GM12878 (cell line): Measurements from ENCODE around the gene FHOD3. TPM values are rescaled to one million over a fixed set of nuclear protein-coding genes. Genes with fewer than 3 reads are reported as not detected.
A peak's percentile ranks its signal among the peaks of the same experiment; 100 is the strongest.

Experiments
- ATAC-seq: fragments of 200-7000 bp; cut with Tn5 transposase; 3 replicates; pipeline ENCODE4 v1.9.1; 2020; ENCODE audit warnings: mild to moderate bottlenecking, moderate library complexity
- BruUV-seq: library from RNA; stranded (reverse); fragments of 400-500 nt; replicated peaks from 2 replicates; lab custom pipeline; 2021; lab: Mats Ljungman, UMichigan
- CTCF ChIA-PET: fragments of 300-600 bp; sonication (Branson Sonifier 250); formaldehyde crosslinking; extraction: SDS; loops from one replicate; lab custom pipeline; 2021; ENCODE audit warnings: inconsistent platforms; lab: Yijun Ruan, JAX
- POLR2A ChIA-PET: fragments of 350-600 bp; formaldehyde crosslinking; extraction: SDS; loops from one replicate; lab custom pipeline; 2021; ENCODE audit warnings: inconsistent platforms; lab: Charles Lee
- RAD21 ChIA-PET: fragments of 300-600 bp; sonication (Branson Sonifier 250); formaldehyde crosslinking; loops from one replicate; lab custom pipeline; 2023; ENCODE audit warnings: antibody characterized with exemption; ENCODE audit not compliant: unreplicated experiment; lab: Charles Lee
- SMC1A ChIA-PET: fragments of 300-600 bp; sonication (Branson Sonifier 250); formaldehyde crosslinking; loops from one replicate; lab custom pipeline; 2023; ENCODE audit not compliant: unreplicated experiment, uncharacterized antibody; lab: Charles Lee
- DNase-seq: peaks from one replicate; pipeline ENCODE4 v3.0.0-alpha.2; 2011; ENCODE audit warnings: low read depth, low spot score
- FAIRE-seq: peaks from 3 replicates; lab custom pipeline; 2011; peaks lifted over from hg19 to GRCh38; lab: Jason Lieb, UNC
- H2AFZ ChIP-seq: 2 replicates; pipeline ENCODE4 v1.6.0; 2011; ENCODE audit warnings: low read depth, low read length, control low read depth; ENCODE audit not compliant: control insufficient read depth
- H3K27ac ChIP-seq: 2 replicates; pipeline ENCODE4 v1.5.1; 2011; ENCODE audit warnings: control low read depth; ENCODE audit not compliant: control insufficient read depth, insufficient read depth
- H3K27me3 ChIP-seq, 2 experiments: replicated peaks in 1 of 2; 2 replicates each; pipeline versions ENCODE4 v1.6.0 to v1.6.1; 2011; ENCODE audit warnings: low read length in 1 of 2; ENCODE audit not compliant: control insufficient read depth in 2 of 2, insufficient read depth in 2 of 2
- H3K36me3 ChIP-seq, 2 experiments: 2 replicates each; pipeline ENCODE4 v1.5.1; 2011; ENCODE audit warnings: low read length in 1 of 2; ENCODE audit not compliant: control insufficient read depth in 2 of 2, insufficient read depth in 2 of 2
- H3K4me1 ChIP-seq: 2 replicates; pipeline ENCODE4 v1.6.1; 2011; ENCODE audit warnings: mild to moderate bottlenecking, low read length, moderate library complexity, mixed read lengths; ENCODE audit not compliant: control insufficient read depth, insufficient read depth
- H3K4me2 ChIP-seq: 2 replicates; pipeline ENCODE4 v1.6.0; 2011; ENCODE audit warnings: control low read depth; ENCODE audit not compliant: control insufficient read depth, insufficient read depth
- H3K4me3 ChIP-seq: fragments of 200-600 bp; sonication (generic); 2 replicates; pipeline ENCODE4 v1.5.1; 2016
- H3K79me2 ChIP-seq: 2 replicates; pipeline ENCODE4 v1.6.0; 2011; ENCODE audit warnings: low read length; ENCODE audit not compliant: control insufficient read depth, insufficient read depth
- H3K9ac ChIP-seq: 2 replicates; pipeline ENCODE4 v1.8.0; 2011; ENCODE audit warnings: low read length, control low read depth, mixed read lengths; ENCODE audit not compliant: control insufficient read depth, insufficient read depth
- H3K9me3 ChIP-seq: replicated peaks from 3 replicates; pipeline ENCODE4 v1.5.1; 2011; ENCODE audit warnings: mild to moderate bottlenecking, low read length; ENCODE audit not compliant: control insufficient read depth, insufficient read depth
- H4K20me1 ChIP-seq: 2 replicates; pipeline ENCODE4 v1.6.0; 2011; ENCODE audit not compliant: control insufficient read depth, insufficient read depth
- FOXM1 ChIP-seq: IDR thresholded peaks from 2 replicates; pipeline ENCODE4 v1.6.1; 2012; ENCODE audit warnings: low read depth, mild to moderate bottlenecking, inconsistent platforms, low read length, moderate library complexity
- IKZF1 ChIP-seq: fragments of 450-650 bp; conservative IDR thresholded peaks from 2 replicates; pipeline ENCODE4 v1.6.1; 2017; ENCODE audit warnings: antibody characterized with exemption, mild to moderate bottlenecking
- MEF2A ChIP-seq: IDR thresholded peaks from 2 replicates; pipeline ENCODE4 v1.6.1; 2011; ENCODE audit warnings: low read depth, mild to moderate bottlenecking, low read length, moderate library complexity; ENCODE audit not compliant: insufficient read depth
- MTA2 ChIP-seq: fragments of 450-650 bp; IDR thresholded peaks from 2 replicates; pipeline ENCODE4 v1.6.1; 2016; ENCODE audit warnings: low read depth, mild to moderate bottlenecking, moderate library complexity
- MTA3 ChIP-seq: IDR thresholded peaks from 2 replicates; pipeline ENCODE4 v1.6.1; 2012; ENCODE audit warnings: low read length, inconsistent platforms, borderline replicate concordance
- PKNOX1 ChIP-seq: fragments of 450-650 bp; IDR thresholded peaks from 2 replicates; pipeline ENCODE4 v1.6.1; 2016; ENCODE audit warnings: mild to moderate bottlenecking
- RB1 ChIP-seq: fragments of 450-650 bp; formaldehyde crosslinking; IDR thresholded peaks from 2 replicates; pipeline ENCODE4 v1.6.1; 2017; ENCODE audit warnings: mild to moderate bottlenecking, borderline replicate concordance
- SIX5 ChIP-seq: IDR thresholded peaks from 2 replicates; pipeline ENCODE4 v1.6.1; 2011; ENCODE audit warnings: mild to moderate bottlenecking, low read depth, low read length, moderate library complexity; ENCODE audit not compliant: severe bottlenecking
- WRNIP1 ChIP-seq: IDR thresholded peaks from 2 replicates; pipeline ENCODE4 v1.6.1; 2011; ENCODE audit warnings: low read depth, low read length, improper control_type of control experiment, borderline replicate concordance
- ZNF592 ChIP-seq: fragments of 450-650 bp; IDR thresholded peaks from 2 replicates; pipeline ENCODE4 v1.6.1; 2017; ENCODE audit warnings: mild to moderate bottlenecking, moderate library complexity
- WGBS: methylation state at CpG from one replicate; pipeline ENCODE4 v1.1.6; 2016; ENCODE audit warnings: low lambda C conversion rate; ENCODE audit not compliant: insufficient replicate concordance, insufficient coverage; ENCODE audit errors: missing lambda C conversion rate; 5-methylcytosine and 5-hydroxymethylcytosine counted together
- in situ Hi-C: fragments of 300-500 bp; cut with MboI; formaldehyde crosslinking; loops from 9 replicates; pipeline ENCODE4 v1.14.3; 2018; ENCODE audit warnings: mixed read lengths
- intact Hi-C: fragments of 100-400 bp; cut with micrococcal nuclease; formaldehyde crosslinking; loops from one replicate; pipeline ENCODE4 v1.14.2; 2022; ENCODE audit not compliant: unreplicated experiment
- polyA plus RNA-seq, 11 experiments: library from polyadenylated mRNA; depleted of rRNA in 4 of 11; unstranded in 6 of 11; stranded (reverse) in 5 of 11; fragments of >200 nt; fragmentation: Nextera tagmentation in 4 of 11; fragmentation: Illumina TruSeq in 1 of 11; extraction: Ambion mirVana in 4 of 11; extraction: Trizol in 1 of 11; gene quantifications; 1 replicate in 1 of 11; 2 replicates in 10 of 11; pipeline versions ENCODE4 v1.2.1 to v1.2.3, GENCODE V29; 2011 to 2016; ENCODE audit warnings: inconsistent platforms in 2 of 11, missing spikeins in 2 of 11, low read depth in 1 of 11
- total RNA-seq, 4 experiments: library from RNA; depleted of rRNA in 3 of 4; stranded (reverse); fragments of >200 nt in 3 of 4; fragmentation: Illumina TruSeq in 1 of 4; extraction: Trizol in 1 of 4; gene quantifications; 2 replicates each; pipeline versions ENCODE4 v1.2.1 to v1.2.3, GENCODE V29; 2013 to 2021

FHOD3 gene
- total and polyA plus RNA-seq, 10 of the 15 experiments (the other 5 are each of a cell fraction or from before 2014, with no cell fraction given): 0.77 to 26.7 (median 10.4) TPM

GRCh38 chr18:36561046-36561445 lies 263.5 kb downstream of the FHOD3 start:
- DNase-seq: no peak
- WGBS: 44% methylated on average over 2 of the region's 2 CpGs
- H3K36me3 ChIP-seq: no peaks in the 10 kb centered on the region
- no peaks in the 10 kb centered on the region for H3K9me3 ChIP-seq
- no peak overlapping the region for H3K27ac ChIP-seq
- ChIA-PET RAD21 (interaction anchor here (0.6 to 3.1 kb wide), 6 partner anchors 11 to 155 kb away, joined by 3 to 18 read pairs (median 3); no protein-coding TSS in a partner anchor), SMC1A (interaction anchor here (0.5 to 3.3 kb wide), 11 partner anchors 9 to 140 kb away, joined by 3 to 27 read pairs (median 4); no protein-coding TSS in a partner anchor), CTCF (interaction anchor here (0.8 to 7.3 kb wide), 5 partner anchors 11 to 277 kb away, joined by 3 to 50 read pairs (median 6); no protein-coding TSS in a partner anchor), POLR2A (interaction anchor here (0.6 kb wide), 1 partner anchor 118 kb away, joined by 10 read pairs; no protein-coding TSS in a partner anchor)
- no peak overlapping the region for H3K9ac ChIP-seq
- H3K4me3 ChIP-seq: no peak overlapping the region
- H3K4me1 ChIP-seq: no peaks in the 10 kb centered on the region
- TF ChIP-seq PKNOX1 (peak; percentile 89), FOXM1 (no peak)
- no peak for ATAC-seq
- no TSS peak for BruUV-seq
- H4K20me1 ChIP-seq: no peaks in the 10 kb centered on the region
- in situ Hi-C loops (no loop called here), intact Hi-C loops (no loop called here)
- H3K4me2 ChIP-seq: no peak overlapping the region
- H3K27me3 ChIP-seq: no peaks in the 10 kb centered on the region
- no peak for FAIRE-seq
- no peaks in the 10 kb centered on the region for H3K79me2 ChIP-seq
- H2AFZ ChIP-seq: no peak overlapping the region

GRCh38 chr18:36564841-36565240 lies 267.3 kb downstream of the FHOD3 start:
- H3K4me3 ChIP-seq: no peak overlapping the region
- H3K27ac ChIP-seq: no peak overlapping the region
- no peaks in the 10 kb centered on the region for H3K4me1 ChIP-seq
- no peaks in the 10 kb centered on the region for H4K20me1 ChIP-seq
- SMC1A ChIA-PET: interaction anchor here (0.8 to 3.6 kb wide), 10 partner anchors 9 to 467 kb away, joined by 3 to 14 read pairs (median 4); no protein-coding TSS in a partner anchor
- H3K27me3 ChIP-seq: no peaks in the 10 kb centered on the region
- BruUV-seq: no TSS peak
- no peak for FAIRE-seq
- H3K79me2 ChIP-seq: no peaks in the 10 kb centered on the region
- CTCF ChIA-PET: interaction anchor here (0.8 to 1.9 kb wide), 4 partner anchors 9 to 547 kb away, joined by 3 to 5 read pairs (median 4); no protein-coding TSS in a partner anchor
- RAD21 ChIA-PET: interaction anchor here (0.6 to 1.5 kb wide), 6 partner anchors 8 to 130 kb away, joined by 3 to 5 read pairs (median 4); no protein-coding TSS in a partner anchor
- in situ Hi-C loops (no loop called here), intact Hi-C loops (loop anchor here (5.0 kb wide), 1 partner anchor 93 kb away; no protein-coding TSS in a partner anchor)
- no peaks in the 10 kb centered on the region for H3K9me3 ChIP-seq
- no peaks in the 10 kb centered on the region for H3K36me3 ChIP-seq
- no peak for DNase-seq
- H2AFZ ChIP-seq: no peak overlapping the region
- 59% methylated on average over 2 of the region's 2 CpGs for WGBS
- POLR2A ChIA-PET: interaction anchor here (0.9 kb wide), 1 partner anchor 10 kb away, joined by 3 read pairs; no protein-coding TSS in a partner anchor
- no peak overlapping the region for H3K4me2 ChIP-seq
- ATAC-seq: no peak
- no peak overlapping the region for H3K9ac ChIP-seq
- TF ChIP-seq WRNIP1 (no peak), ZNF592 (no peak), MEF2A (no peak), SIX5 (no peak), MTA2 (no peak), MTA3 (no peak), IKZF1 (no peak), RB1 (no peak)
